SK-N-MC (cell line): Measurements from ENCODE around the gene COMMD6.

Experiments used
- FOXP2 ChIP-seq: optimal IDR thresholded peaks from 2 replicates; pipeline ENCODE3; 2011; ENCODE audit warnings: mild to moderate bottlenecking, moderate library complexity; ENCODE audit not compliant: insufficient read depth; ENCODE audit errors: extremely low read length, control extremely low read depth
- POLR2AphosphoS5 ChIP-seq: IDR thresholded peaks from 2 replicates; pipeline ENCODE4 v1.6.1; 2012; ENCODE audit warnings: mild to moderate bottlenecking, low read depth, low read length, borderline replicate concordance

- TF ChIP-seq FOXP2 = no peak
- no peak for TF ChIP-seq POLR2AphosphoS5
These were observed 29.6 kb downstream of the COMMD6 start for GRCh38 chr13:75508002-75508548.
